CD4-positive, alpha-beta T cell treated with Interferon gamma for 1 hour (primary cell): Measurements from ENCODE around the gene TBC1D10B.

Experiments
- DNase-seq: peaks from one replicate; pipeline ENCODE4 v3.0.0-alpha.2; 2020

Gene TBC1D10B

DNA sequence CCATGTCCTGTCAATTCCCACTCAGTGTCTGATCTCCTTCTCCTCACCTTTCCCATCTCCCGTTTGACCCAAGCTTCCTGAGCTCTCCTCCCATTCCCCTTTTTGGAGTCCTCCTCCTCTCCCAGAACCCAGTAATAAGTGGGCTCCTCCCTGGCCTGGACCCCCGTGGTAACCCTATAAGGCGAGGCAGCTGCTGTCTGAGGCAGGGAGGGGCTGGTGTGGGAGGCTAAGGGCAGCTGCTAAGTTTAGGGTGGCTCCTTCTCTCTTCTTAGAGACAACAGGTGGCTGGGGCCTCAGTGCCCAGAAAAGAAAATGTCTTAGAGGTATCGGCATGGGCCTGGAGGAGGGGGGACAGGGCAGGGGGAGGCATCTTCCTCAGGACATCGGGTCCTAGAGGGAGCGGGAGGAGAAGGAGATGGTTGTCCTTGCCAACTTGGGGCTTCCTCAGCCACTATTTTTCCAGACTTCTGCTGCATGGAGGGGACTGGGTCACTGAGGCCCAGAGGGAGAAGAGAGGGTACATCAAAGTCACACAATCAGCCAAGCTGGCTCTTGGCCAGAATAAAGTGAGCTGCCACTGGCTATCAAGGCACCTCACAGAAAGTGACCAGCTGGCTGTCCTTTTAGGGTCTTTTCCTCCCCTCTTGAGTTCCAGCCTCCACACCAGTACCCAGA is 1.9 kb upstream of the TBC1D10B start:
- DNase-seq = no peak

GRCh38 chr16:30371248-30371816 is 1.0 kb upstream of the TBC1D10B start:
- no peak for DNase-seq

GRCh38 chr16:30369938-30370455 is 297 bp downstream of the TBC1D10B start:
- no peak for DNase-seq

DNA sequence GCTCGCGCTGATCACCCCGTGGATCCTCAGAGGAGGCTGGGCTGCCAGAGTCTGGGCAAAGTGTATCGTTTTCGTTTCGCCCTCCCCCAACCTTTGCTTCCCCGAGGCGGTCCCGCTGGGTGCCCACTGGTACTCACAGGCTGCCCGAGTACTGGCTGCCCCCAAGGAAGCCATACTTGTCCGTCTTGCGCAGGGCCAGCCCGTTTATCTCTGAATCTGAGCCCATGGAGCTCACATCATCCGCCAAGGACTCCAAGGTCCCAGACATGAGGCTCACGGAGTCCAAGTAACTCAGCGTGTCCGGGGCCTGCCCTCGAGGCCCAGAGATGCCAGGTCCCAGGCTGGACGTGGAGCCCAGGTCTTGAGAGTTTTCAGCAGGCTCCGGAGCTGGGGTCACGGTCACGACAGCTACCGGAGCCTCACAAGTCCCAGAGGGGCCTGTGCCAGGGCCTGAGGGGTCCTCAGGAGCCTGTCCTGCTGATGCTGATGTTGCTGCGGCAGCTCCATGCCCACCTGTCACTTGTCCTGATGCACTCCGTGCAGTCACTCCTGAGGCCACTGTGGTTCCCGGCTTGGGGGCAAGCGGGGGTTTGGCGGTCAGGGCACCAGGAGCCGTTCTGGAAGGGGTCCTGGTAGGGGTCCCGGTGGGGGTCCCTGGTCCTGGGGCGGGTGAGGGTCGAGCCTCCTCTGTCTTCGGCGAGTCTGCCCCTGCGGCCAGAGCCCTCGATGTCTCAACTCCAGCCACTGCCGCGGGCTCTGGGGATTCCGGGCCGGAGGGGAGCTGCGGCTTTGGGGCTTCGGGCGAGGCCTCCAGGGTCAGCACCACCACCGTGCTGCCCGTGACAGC is 980 bp downstream of the TBC1D10B start:
- no peak for DNase-seq

- no peak for DNase-seq
These were observed 1.6 kb downstream of the TBC1D10B start for GRCh38 chr16:30368792-30369090.

GRCh38 chr16:30368122-30368791 is 2.0 kb downstream of the TBC1D10B start:
- DNase-seq = no peak

DNA sequence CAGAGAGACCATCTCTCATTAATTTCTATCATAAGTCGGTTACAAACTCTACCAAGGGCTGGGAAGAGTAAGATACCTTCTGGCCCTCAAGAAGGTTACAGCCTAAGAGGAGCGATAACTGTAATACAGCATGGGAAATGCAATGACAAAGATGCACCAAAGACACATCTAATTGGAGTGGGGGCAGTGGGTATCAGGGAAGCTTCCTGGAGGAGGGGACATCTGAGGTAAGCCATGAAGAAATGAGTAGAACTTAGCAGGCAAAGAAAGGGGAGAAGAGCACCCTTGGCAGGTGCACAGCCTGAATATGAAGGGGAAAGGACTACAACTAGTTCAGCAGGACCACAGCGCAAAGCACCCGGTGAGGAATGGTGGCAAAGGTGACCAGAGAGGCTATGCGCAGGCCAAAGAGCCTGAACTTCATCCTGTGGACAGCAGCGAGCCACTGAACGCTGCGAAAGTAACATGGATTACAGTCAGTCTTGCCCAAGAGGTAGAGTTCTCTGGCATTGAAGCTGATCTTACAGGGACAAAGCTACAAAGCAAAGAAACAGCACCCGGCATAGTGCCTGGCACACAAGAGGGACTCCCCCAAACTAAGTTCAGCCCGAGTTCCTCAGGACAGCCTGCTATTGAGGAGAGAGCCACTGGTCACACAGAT is 2.8 kb downstream of the TBC1D10B start:
- no peak for DNase-seq

DNA sequence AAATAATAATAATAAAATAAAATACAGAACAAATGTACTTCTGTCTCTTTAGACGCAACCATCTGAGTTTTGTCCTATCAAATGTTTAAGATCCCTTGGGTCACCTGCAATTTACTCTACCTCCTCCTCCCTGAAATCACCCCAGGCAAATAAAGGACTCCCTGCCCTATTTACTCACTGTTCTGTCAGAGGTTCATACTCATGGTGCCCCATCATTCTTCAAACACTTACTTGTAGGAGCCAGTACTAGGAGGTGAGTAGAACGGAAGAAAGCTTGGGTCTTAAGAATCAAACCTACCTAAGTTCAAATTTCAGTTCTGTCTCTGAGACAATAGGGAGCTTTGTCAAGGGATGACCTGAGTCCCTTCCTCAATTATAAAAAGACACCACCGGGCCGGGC is 3.8 kb downstream of the TBC1D10B start:
- no peak for DNase-seq

DNA sequence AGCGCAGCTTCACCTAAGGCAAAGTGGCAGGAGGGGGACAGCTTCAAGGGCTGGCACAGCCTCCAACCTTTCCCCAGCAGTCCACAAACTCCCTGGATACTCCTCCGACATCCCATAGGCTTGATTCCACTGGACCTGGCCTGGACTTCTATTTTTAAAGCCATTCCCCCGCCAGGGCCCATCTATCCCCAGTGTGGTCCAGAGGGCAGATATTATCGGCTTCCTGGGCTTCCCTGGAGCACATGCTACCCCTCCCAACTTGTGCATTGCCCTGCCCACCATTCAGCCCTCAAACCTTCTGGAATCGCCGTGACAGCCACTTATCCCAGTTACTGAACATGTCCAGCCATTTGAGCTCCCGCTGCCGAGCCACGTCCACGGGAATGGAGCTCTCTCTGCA is 5.1 kb downstream of the TBC1D10B start:
- no peak for DNase-seq

DNA sequence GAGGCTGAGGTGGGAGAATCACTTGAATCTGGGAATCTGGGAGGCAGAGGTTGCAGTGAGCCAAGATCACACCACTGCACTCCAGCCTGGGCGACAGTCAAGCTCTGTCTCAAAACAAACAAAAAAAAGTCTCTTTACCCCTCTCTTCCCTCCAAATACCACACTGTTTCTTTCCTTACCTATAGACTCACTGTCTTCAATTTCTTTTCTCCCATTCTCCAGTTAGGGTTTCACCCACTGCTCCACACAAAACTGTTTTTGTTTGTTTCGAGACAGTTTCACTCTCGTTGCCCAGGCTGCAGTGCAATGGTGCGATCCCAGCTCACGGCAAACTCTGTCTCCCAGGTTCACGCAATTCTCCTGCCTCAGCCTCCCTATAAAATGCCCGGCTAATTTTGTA is 9.1 kb downstream of the TBC1D10B start:
- no peak for DNase-seq

DNA sequence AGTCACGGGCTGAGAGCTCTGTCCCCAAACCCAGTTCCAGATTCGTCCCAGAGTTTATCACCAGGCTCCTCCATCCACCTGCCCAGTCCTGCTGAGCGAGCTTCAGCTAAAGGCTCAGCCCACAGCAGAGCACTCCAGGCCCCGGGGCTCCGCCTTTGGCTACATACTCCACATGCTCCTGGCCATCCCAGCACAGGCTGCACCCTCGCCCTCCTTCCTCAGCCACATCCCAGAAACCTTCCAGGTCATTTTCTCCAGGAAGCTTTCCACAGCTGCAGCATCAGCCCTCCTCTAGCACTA is 10.5 kb downstream of the TBC1D10B start:
- no peak for DNase-seq

GRCh38 chr16:30358990-30359870 is 11.1 kb downstream of the TBC1D10B start:
- DNase-seq = no peak

GRCh38 chr16:30358577-30358936 is 11.7 kb downstream of the TBC1D10B start:
- no peak for DNase-seq

DNA sequence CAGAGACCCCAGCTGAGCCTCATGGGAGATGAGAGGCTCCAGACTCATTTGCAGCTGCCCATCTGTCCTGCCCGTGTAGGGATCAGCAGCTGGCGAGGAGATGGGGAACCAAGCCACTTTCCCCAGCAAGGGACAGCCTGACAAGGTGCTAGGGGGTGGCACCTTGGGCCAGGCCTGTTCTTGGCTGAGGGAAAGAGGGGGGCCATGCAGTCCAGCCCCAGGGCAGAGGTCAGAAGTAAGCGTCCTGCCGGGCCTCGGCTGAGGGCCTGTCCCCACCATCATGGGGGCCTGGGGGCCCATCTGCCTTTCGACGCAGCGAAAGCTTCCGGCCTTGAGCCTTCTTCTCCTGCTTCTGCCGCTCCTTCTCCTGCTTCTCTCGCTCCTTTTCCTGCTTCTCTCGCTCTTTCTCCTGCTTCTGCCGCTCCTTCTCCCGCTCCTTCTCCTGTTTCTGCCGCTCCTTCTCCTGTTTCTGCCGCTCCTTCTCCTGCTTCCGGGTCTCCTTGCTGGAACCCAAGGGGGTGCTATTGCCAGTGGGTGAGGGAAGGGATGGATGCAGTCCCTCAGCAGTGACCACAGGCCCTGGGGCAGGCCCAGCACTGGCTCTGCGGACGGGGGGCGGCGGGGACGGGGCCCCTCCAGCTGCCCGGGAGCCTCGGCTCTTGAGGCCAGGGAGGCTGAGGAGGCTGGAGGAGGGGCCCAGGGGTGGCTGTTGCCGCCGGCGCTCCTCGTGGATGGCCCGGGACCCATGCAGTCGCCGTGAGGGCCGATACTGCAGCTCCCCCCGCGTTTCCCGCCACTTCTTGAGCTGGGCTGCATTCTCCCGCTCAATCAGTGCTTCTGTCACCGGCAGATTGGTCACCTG is 12.3 kb downstream of the TBC1D10B start:
- DNase-seq = no peak

DNA sequence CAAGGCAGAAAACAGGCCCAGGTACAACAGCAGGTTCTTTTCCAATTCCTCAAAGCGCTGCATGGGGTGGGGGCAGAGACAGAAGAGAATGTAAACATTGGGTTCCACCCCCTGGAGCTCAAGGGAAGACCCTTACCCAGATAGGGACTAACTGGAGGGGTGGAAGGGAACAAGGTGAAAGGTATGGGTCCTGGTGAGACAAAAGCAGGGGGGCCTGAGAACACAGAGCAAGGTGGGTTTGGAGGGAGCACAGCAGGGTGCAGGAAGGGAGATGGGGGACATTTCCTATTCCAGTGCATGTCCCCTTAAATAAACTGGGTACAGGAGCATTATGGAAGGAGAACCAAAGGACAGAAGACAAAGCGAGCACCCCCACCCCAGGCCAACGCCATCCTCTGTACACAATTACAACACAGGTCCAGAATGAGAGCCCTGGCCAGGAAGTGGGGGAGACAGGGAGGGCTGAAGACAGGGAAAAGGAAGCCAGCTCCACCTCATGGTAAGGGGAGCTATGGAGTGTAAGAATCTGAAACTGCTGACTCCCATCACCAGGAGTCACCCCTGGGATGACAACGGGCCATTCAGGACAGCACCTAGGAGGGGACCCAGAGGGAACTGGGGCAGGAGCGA is 13.1 kb downstream of the TBC1D10B start:
- no peak for DNase-seq

GRCh38 chr16:30356401-30357084 is 13.8 kb downstream of the TBC1D10B start:
- no peak for DNase-seq

- DNase-seq = no peak
These were observed 14.4 kb downstream of the TBC1D10B start for GRCh38 chr16:30355954-30356308.

- peak; percentile 92 for DNase-seq
These were observed 14.9 kb downstream of the TBC1D10B start, which contains the start of gene CD2BP2 for GRCh38 chr16:30355144-30355953. TSS of gene CD2BP2 (minus strand) at chr16:30355308. CDS start at chr16:30354681, 627 bp downstream.
